IPS DF 6.9 (cell line): ENCODE results near the gene BBS4.
A peak's percentile ranks its signal among the peaks of the same experiment; 100 is the strongest.

ENCODE experiments used
- DNase-seq: peaks from one replicate; pipeline ENCODE4 v3.0.0-alpha.2; 2013; ENCODE audit warnings: low read depth, low spot score
- H3K27ac ChIP-seq: one replicate; pipeline ENCODE4 v1.5.1; 2013; ENCODE audit warnings: low read length, control low read depth
- H3K27me3 ChIP-seq: 2 replicates; pipeline ENCODE4 v1.6.1; 2013; ENCODE audit warnings: mild to moderate bottlenecking, low read length; ENCODE audit not compliant: control insufficient read depth, insufficient read depth
- H3K36me3 ChIP-seq: 2 replicates; pipeline ENCODE4 v1.6.1; 2013; ENCODE audit warnings: low read length; ENCODE audit not compliant: control insufficient read depth, insufficient read depth
- H3K4me1 ChIP-seq: 2 replicates; pipeline ENCODE4 v1.6.1; 2013; ENCODE audit warnings: low read length; ENCODE audit not compliant: control insufficient read depth, insufficient read depth
- H3K4me3 ChIP-seq: 2 replicates; pipeline ENCODE4 v1.5.1; 2013; ENCODE audit warnings: mild to moderate bottlenecking, low read length
- H3K9me3 ChIP-seq: 2 replicates; pipeline ENCODE4 v1.6.1; 2013; ENCODE audit warnings: low read length, inconsistent platforms; ENCODE audit not compliant: control insufficient read depth, insufficient read depth
- WGBS: extraction: QIAGEN DNeasy Blood & Tissue Kit; methylation state at CpG from one replicate; pipeline ENCODE4 v1.1.7; 2013; ENCODE audit warnings: mixed read lengths, missing lambda C conversion rate; ENCODE audit not compliant: insufficient read length, insufficient coverage; 5-methylcytosine and 5-hydroxymethylcytosine counted together

BBS4 gene

DNA sequence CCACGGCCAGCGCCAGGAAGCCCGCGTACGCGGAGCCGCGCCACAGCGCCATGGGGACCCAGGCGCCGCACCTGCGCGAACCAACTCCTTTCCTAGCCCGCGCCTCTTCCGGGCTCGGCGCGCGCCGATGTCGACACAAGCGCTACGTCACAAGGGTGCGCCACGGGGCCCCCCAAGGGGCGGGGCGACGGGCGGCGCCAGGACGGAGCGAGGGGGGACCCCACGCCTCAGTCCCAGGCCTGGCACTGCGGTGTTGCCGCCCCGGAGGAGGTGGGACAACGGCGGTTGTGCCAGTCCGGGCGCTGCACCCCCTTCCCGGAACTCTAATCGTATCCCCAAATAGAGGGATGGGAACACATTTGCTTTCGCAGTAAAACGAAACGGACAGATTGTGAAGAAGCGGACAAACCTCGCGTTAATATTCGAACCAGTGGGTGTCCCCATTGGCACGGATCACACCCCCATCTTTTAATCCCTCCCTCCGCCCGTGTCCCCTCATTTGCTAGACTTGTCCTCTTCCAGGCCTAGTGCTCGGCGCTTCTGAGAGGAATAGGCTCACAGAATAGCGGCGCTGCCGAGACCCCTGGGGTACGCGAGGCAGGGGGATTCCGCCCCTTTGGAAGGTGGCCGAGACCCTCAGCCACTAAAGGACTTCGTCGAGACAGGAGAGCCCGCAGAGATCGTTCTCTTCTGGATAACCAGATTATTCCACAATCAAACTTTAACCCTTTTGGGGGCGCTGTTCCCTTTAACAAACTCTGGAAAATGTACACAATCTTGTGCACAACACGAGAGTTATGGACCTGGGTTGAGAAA lies 97.8 kb downstream of the BBS4 start, which contains the start of gene ADPGK:
TSS of gene ADPGK (minus strand) at position 119 of the 816 bp plus-strand sequence. CDS start at position 52, 67 bp downstream.
- H3K9me3 ChIP-seq = no peaks in the 10 kb centered on the region
- H3K4me1 ChIP-seq = no peaks in the 10 kb centered on the region
- no CpG with 5 or more reads among the region's 68 CpGs for WGBS
- no peaks in the 10 kb centered on the region for H3K36me3 ChIP-seq
- H3K27ac ChIP-seq = no peak within 1 kb of the TSS
- H3K27me3 ChIP-seq = no peaks in the 10 kb centered on the region
- H3K4me3 ChIP-seq = peak within 1 kb of the TSS; percentile 82
- DNase-seq = no peak

- H3K4me3 ChIP-seq = peak overlapping the region; percentile 82; the same call in 1 of the 2 replicates
- no peaks in the 10 kb centered on the region for H3K27me3 ChIP-seq
- no peaks in the 10 kb centered on the region for H3K9me3 ChIP-seq
- no CpG with 5 or more reads among the region's 7 CpGs for WGBS
- DNase-seq = no peak
- no peak overlapping the region for H3K27ac ChIP-seq
- H3K4me1 ChIP-seq = no peaks in the 10 kb centered on the region
- no peaks in the 10 kb centered on the region for H3K36me3 ChIP-seq
These were observed 98.5 kb downstream of the BBS4 start for GRCh38 chr15:72784456-72784876.

DNA sequence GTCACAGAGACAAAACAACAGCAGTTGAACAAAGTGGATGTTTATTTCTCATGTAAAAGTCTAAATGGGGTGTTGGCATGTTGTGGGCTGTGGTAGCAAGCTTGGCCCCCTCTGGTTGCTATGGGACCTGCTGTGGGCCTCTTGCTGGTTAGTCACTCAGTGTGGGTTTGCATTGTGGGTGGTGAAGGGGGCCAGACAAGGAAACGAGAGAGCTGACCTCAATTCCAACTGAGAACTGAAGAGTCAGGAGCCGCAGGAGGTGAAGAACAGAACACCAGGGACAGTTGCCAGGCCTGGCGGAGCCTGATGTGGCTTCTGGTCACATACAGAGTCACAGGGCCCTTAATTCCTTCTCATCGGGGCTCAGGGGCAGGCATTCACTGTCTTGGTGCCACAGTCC lies 99.4 kb downstream of the BBS4 start:
- no peak for DNase-seq
- Histone ChIP-seq H3K4me1 (no peaks in the 10 kb centered on the region), H3K27ac (no peak overlapping the region), H3K4me3 (no peak overlapping the region), H3K36me3 (no peaks in the 10 kb centered on the region), H3K27me3 (no peaks in the 10 kb centered on the region), H3K9me3 (no peaks in the 10 kb centered on the region)
- WGBS = no CpG with 5 or more reads among the region's 4 CpGs

GRCh38 chr15:72785841-72786240 lies 99.8 kb downstream of the BBS4 start:
- no CpG with 5 or more reads among the region's 2 CpGs for WGBS

GRCh38 chr15:72786242-72786641 lies 100.2 kb downstream of the BBS4 start:
- Histone ChIP-seq H3K36me3 (no peaks in the 10 kb centered on the region), H3K4me1 (no peaks in the 10 kb centered on the region), H3K27me3 (no peaks in the 10 kb centered on the region), H3K27ac (no peak overlapping the region), H3K9me3 (no peaks in the 10 kb centered on the region), H3K4me3 (no peak overlapping the region)
- DNase-seq = no peak
- WGBS = no CpG with 5 or more reads among the region's 4 CpGs

More at GRCh38 chr15:72785841-72786240, 99.8 kb downstream of the BBS4 start:
- no peaks in the 10 kb centered on the region for H3K9me3 ChIP-seq
- no peak overlapping the region for H3K4me3 ChIP-seq
- H3K27ac ChIP-seq = no peak overlapping the region
- no peak for DNase-seq
- H3K4me1 ChIP-seq = no peaks in the 10 kb centered on the region
- H3K36me3 ChIP-seq = no peaks in the 10 kb centered on the region
- no peaks in the 10 kb centered on the region for H3K27me3 ChIP-seq

- no peaks in the 10 kb centered on the region for H3K9me3 ChIP-seq
- no peaks in the 10 kb centered on the region for H3K27me3 ChIP-seq
- no CpG with 5 or more reads among the region's 8 CpGs for WGBS
- no peak overlapping the region for H3K27ac ChIP-seq
- DNase-seq = no peak
- H3K4me1 ChIP-seq = no peaks in the 10 kb centered on the region
- H3K4me3 ChIP-seq = no peak overlapping the region
- no peaks in the 10 kb centered on the region for H3K36me3 ChIP-seq
These were observed 100.8 kb downstream of the BBS4 start for GRCh38 chr15:72786676-72787345.

DNA sequence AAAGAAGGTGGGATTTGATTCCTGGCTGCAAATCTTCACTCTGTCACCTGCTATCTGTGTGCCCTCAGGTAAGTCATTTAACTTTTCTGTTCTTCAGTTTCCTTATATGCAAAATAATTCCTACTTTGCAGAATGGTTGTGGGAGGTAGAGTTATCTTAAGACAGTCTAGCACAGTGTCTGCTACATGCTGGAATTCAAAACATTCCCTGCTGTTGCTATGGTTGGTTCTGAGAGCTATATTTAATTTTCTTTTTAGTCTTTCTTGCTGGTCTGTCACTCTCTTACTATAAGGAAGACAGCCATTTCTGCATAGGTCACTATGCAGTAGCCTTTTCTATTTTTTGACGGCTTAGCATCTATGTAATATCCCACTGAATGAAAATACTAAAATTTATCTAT lies 101.5 kb downstream of the BBS4 start:
- H3K27ac ChIP-seq = no peak overlapping the region
- H3K36me3 ChIP-seq = no peaks in the 10 kb centered on the region
- no CpG with 5 or more reads among the region's 1 CpG for WGBS

More for the DNA sequence above, 101.5 kb downstream of the BBS4 start:
- Histone ChIP-seq H3K4me3 (no peak overlapping the region), H3K9me3 (no peaks in the 10 kb centered on the region), H3K27me3 (no peaks in the 10 kb centered on the region), H3K4me1 (no peaks in the 10 kb centered on the region)
- no peak for DNase-seq
